HL-60/S4 treated with retinoic acid at 250 ng/mL for 4 days and 3 days (cell line): ENCODE data around the gene C19orf25.

Source experiments
- in situ Hi-C: fragments of 300-500 bp; cut with MboI; formaldehyde crosslinking; loops from 2 replicates; pipeline ENCODE4 v1.7.0; 2022; ENCODE audit warnings: low sequenced_read_pairs

The C19orf25 gene

GRCh38 chr19:1434040-1434366 lies 45.0 kb downstream of the C19orf25 start:
- in situ Hi-C loops, result no loop called here

GRCh38 chr19:1433119-1434039 lies 45.6 kb downstream of the C19orf25 start:
- in situ Hi-C loops, result no loop called here

GRCh38 chr19:1432507-1432887 lies 46.5 kb downstream of the C19orf25 start:
- in situ Hi-C loops, result no loop called here

DNA sequence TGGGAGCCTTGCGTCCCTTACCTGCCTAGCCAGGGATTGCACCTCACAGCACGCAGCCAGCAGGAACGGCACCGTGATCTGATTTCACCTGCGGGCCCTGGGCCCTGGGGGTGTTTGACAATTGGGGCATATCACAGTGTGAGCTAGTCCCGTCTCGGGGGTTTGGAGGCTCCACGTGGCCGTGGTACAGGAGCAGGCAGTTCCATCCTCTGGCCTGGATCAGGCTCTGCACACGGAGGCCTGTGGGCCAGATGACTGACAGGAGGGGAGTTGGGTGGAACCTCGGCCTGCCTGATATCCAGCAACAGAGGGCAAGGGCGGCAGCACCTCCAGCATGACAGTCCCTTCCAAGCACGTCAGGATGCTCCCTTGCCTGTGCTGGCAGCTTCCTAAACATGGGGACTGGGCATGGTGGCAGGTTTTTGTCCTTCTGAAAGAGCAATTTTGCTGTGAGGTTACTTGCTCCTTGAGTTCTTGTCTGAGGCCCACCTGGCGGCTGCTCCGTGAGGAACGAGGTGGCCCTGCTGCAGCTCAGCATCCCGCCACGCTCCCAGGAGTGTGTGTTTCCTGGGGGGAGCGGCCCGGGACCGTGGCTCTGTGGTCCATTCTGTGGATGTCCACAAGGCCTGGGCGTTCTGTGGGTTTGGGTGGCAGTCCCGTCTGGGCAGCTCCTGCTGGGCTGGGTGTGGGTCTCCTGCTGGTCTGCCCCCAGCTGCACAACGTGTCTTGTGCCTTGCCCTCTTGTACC lies 47.1 kb downstream of the C19orf25 start:
- in situ Hi-C loops, result no loop called here

DNA sequence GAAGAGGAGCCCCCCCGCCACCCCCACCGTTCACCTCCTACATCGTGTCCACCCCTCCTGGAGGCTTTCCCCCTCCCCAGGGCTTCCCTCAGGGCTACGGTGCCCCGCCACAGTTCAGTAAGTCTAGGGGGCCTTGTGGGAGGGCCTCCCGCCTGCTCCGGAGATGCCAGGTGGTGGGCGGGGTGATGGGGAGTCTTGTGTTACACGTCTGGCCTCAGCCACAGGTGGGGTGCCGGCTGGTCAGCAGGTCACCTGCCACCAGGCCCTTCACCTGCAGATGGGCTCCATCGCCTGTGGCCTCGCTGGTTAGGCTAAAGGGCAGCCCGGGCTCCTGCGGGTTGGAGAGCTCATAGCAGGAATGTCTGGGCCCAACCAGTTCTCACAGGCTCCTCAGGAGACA lies 48.8 kb downstream of the C19orf25 start:
- in situ Hi-C loops, result no loop called here

DNA sequence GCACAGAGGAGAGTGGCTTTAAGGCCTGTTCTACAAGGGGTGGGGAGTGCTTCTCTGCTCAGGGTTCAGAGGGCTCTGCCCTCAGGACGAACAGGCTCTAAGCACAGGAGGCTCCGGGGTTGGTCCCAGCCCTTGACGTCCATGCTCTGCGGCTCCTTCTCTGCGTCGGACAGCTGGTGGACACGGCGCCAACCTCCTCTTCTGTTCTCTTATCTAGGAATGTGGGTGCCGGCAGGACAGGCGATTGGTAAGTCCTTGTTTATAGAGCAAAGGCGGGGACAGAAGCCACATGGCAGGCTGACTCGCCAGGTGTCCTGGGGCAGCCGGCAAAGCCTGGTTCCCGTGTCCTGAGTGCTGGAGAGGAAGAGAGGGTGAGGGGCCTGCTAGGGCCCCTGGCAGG lies 49.3 kb downstream of the C19orf25 start:
- in situ Hi-C loops, result no loop called here

DNA sequence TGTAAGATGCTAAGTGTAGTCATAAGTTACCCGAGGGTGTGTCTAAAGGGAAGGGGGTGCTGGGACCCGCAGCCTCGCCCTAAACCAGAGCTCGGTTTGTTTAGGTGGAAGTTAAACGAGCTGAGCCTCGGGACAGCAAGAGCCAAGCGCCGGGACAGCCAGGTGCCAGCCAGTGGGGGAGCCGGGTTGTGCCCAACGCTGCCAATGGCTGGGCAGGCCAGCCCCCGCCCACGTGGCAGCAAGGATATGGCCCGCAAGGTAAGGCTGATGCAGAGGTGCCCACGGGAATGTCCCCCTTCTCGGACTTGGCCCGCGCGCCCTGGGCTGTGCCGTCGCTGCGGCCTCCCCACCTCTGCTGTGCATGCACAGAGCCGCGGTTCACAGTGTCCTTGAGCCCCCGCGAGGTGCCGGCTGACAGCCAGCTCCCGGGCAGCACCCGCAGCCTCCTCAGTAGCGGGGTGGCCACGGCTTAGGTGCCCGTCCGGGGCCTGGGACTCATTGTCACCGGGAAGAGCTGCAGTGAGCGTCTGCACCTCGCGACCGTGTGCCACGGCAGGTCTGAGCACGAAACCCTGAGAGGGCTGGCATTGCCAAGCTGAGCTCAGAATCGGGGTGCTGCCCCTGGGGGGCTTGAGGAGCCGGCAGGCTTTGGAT lies 50.1 kb downstream of the C19orf25 start:
- in situ Hi-C loops, result no loop called here

- in situ Hi-C loops, result no loop called here
These were observed 51.6 kb downstream of the C19orf25 start for GRCh38 chr19:1427221-1427920.

- in situ Hi-C loops, result no loop called here
These were observed 52.3 kb downstream of the C19orf25 start for GRCh38 chr19:1426736-1427135.

GRCh38 chr19:1425902-1426301 lies 53.1 kb downstream of the C19orf25 start:
- in situ Hi-C loops, result no loop called here

- in situ Hi-C loops, result no loop called here
These were observed 53.7 kb downstream of the C19orf25 start for GRCh38 chr19:1425102-1425837.

GRCh38 chr19:1424192-1424955 lies 54.6 kb downstream of the C19orf25 start:
- in situ Hi-C loops, result no loop called here

GRCh38 chr19:1423436-1424191 lies 55.4 kb downstream of the C19orf25 start:
- in situ Hi-C loops, result no loop called here
